ENCODE results near the gene EDNRA. TPM values are rescaled to one million over a fixed set of nuclear protein-coding genes. Genes with fewer than 3 reads are reported as not detected.
A peak's percentile ranks its signal among the peaks of the same experiment; 100 is the strongest.

Gene EDNRA
- total and polyA plus RNA-seq, 2 of the 8 experiments (the other 6 are each of a cell fraction or from before 2014, with no cell fraction given) = 1.7 to 3.3 TPM

GRCh38 chr4:147542229-147542990 is 61.5 kb downstream of the EDNRA start:
- ChIA-PET CTCF (ENCODE audit: partially characterized antibody) (interaction anchor here (0.8 to 1.0 kb wide), 2 partner anchors 16 to 24 kb away, joined by 3 read pairs; no protein-coding TSS in a partner anchor), POLR2A (ENCODE audit: partially characterized antibody) (no interaction called here)
- Histone ChIP-seq H3K23me2 (ENCODE audit: low read depth, low read length) (no peaks in the 10 kb centered on the region), H3K23ac (ENCODE audit: insufficient read length) (no peak overlapping the region), H4K5ac (ENCODE audit: insufficient read length, low read depth, low read length) (no peak overlapping the region), H2BK12ac (ENCODE audit: low read depth, low read length) (no peak overlapping the region), H2BK5ac (ENCODE audit: low read depth, low read length) (no peak overlapping the region), H2BK15ac (ENCODE audit: low read length) (no peak overlapping the region), H2AK5ac (ENCODE audit: low read depth, low read length) (no peak overlapping the region), H3K18ac (ENCODE audit: extremely low read depth, low read length) (no peak overlapping the region), H3K9ac (replicated peaks in 1 of 4; ENCODE audit: extremely low read depth in 1 of 4, low read depth in 3 of 4, low read length in 3 of 4) (no peak overlapping the region), H3K79me1 (ENCODE audit: low read depth, low read length) (no peaks in the 10 kb centered on the region), H3K9me3 (ENCODE audit: insufficient read depth in 2 of 2, low read depth in 1 of 2, low read length in 1 of 2) (no peaks in the 10 kb centered on the region), H3K4ac (replicated peaks; ENCODE audit: insufficient read length, low read depth, low read length) (no peak overlapping the region), H3K36me3 (ENCODE audit: control insufficient read depth in 2 of 4, insufficient read depth in 4 of 4, low read length in 3 of 4) (no peaks in the 10 kb centered on the region), H3K14ac (ENCODE audit: insufficient read length) (no peak overlapping the region), H3K4me2 (ENCODE audit: insufficient read depth in 1 of 2, low read depth in 2 of 2, low read length in 2 of 2) (no peak overlapping the region), H4K91ac (replicated peaks; ENCODE audit: insufficient read length, low read length) (no peak overlapping the region), H3K4me3 (ENCODE audit: extremely low read depth in 1 of 4, insufficient read depth in 2 of 4, low read depth in 3 of 4, low read length in 4 of 4) (no peak overlapping the region), H3K4me1 (replicated peaks in 1 of 4; ENCODE audit: control insufficient read depth in 3 of 4, insufficient read depth in 4 of 4, low read length in 3 of 4) (no peaks in the 10 kb centered on the region), H3K56ac (replicated peaks; ENCODE audit: insufficient read length, low read depth, low read length) (no peak overlapping the region), H2BK20ac (ENCODE audit: low read length) (no peak overlapping the region), H3K27me3 (replicated peaks in 1 of 4; ENCODE audit: control insufficient read depth in 3 of 4, extremely low read depth in 1 of 4, insufficient read depth in 3 of 4, low read length in 3 of 4) (no peaks in the 10 kb centered on the region), H2AFZ (ENCODE audit: low read length) (0 out of 2 replicates have a peak overlapping the region, but pooled peaks have one; percentile 6), H3K27ac (ENCODE audit: low read depth, low read length) (no peak overlapping the region), H4K8ac (ENCODE audit: extremely low read depth, insufficient read depth, low read length) (no peak overlapping the region), H2BK120ac (replicated peaks; ENCODE audit: low read depth, low read length) (no peak overlapping the region), H3K79me2 (ENCODE audit: control insufficient read depth in 1 of 2, insufficient read depth in 2 of 2, low read length in 2 of 2) (no peaks in the 10 kb centered on the region), H4K20me1 (replicated peaks in 1 of 2; ENCODE audit: control insufficient read depth in 1 of 2, insufficient read depth in 2 of 2, low read length in 2 of 2) (no peaks in the 10 kb centered on the region)
- no peak for FAIRE-seq
- 87% methylated on average over 17 of the region's 17 CpGs; no CpG with 5 or more reads in 1 of the 2 experiments for WGBS, 2 experiments (ENCODE audit: extremely low coverage in 1 of 2, insufficient coverage in 1 of 2, insufficient read length in 1 of 2, insufficient replicate concordance in 2 of 2, low coverage in 1 of 2, low lambda C conversion rate in 2 of 2, missing lambda C conversion rate in 1 of 2)
- no peak for DNase-seq (ENCODE audit: low read depth in 1 of 2, low spot score in 2 of 2)
- TF ChIP-seq BACH1 (IDR thresholded peaks at IDR 0.05; ENCODE audit: low read length) (no peak), NANOG (IDR thresholded peaks at IDR 0.05; ENCODE audit: insufficient read depth, low read depth, low read length, poor library complexity, severe bottlenecking) (no peak), RBBP5 (IDR thresholded peaks at IDR 0.05; ENCODE audit: borderline replicate concordance, low read depth, low read length) (no peak), SIRT6 (IDR thresholded peaks at IDR 0.05; ENCODE audit: low read length) (no peak), SUZ12 (IDR thresholded peaks at IDR 0.05; ENCODE audit: low read length) (no peak), TAF7 (optimal IDR thresholded peaks at IDR 0.05; ENCODE audit: borderline replicate concordance, low read depth, low read length) (no peak), CTBP2 (IDR thresholded peaks at IDR 0.05; ENCODE audit: borderline replicate concordance, insufficient read depth, insufficient read length, low read length) (no peak), SAP30 (IDR thresholded peaks at IDR 0.05; ENCODE audit: insufficient read depth, insufficient replicate concordance, low read length) (no peak), HDAC6 (IDR thresholded peaks at IDR 0.05; ENCODE audit: low read depth, low read length) (no peak), CREB1 (IDR thresholded peaks at IDR 0.05) (no peak), CBX5 (IDR thresholded peaks at IDR 0.05; ENCODE audit: low read depth, low read length) (no peak), TAF1 (IDR thresholded peaks at IDR 0.05; ENCODE audit: low read depth, low read length) (no peak), EZH2 (IDR thresholded peaks at IDR 0.05; ENCODE audit: low read depth, low read length, severe bottlenecking) (no peak)

All from H1 (cell line).